Body of pancreas (tissue), 4 donors: Measurements from ENCODE around the gene OSBPL10. TPM values are rescaled to one million over a fixed set of nuclear protein-coding genes. Genes with fewer than 3 reads are reported as not detected.

Experiments used
- ATAC-seq: fragments of 150-250 bp; one replicate; pipeline ENCODE4 v1.9.1; 2016
- DNase-seq, 4 donors: peaks; one replicate each; pipeline ENCODE4 v3.0.0-alpha.2; 2019
- H3K27ac ChIP-seq, 4 donors: fragments of 200-600 bp; sonication (generic); 1 replicate in 3 of 4; 2 replicates in 1 of 4; pipeline versions ENCODE4 v1.5.1 to v1.6.1; 2016 to 2019; ENCODE audit warnings: mild to moderate bottlenecking in 1 of 4, mixed read lengths in 1 of 4, moderate library complexity in 1 of 4
- H3K27me3 ChIP-seq, 2 donors: fragments of 200-600 bp; sonication (generic); one replicate each; pipeline ENCODE4 v1.6.0; 2016; ENCODE audit warnings: mild to moderate bottlenecking in 1 of 2
- H3K36me3 ChIP-seq, 2 donors: fragments of 200-600 bp; sonication (generic); replicated peaks in 1 of 2; 2 replicates each; pipeline ENCODE4 v1.5.1; 2016; ENCODE audit warnings: low read depth in 2 of 2; ENCODE audit not compliant: insufficient read depth in 1 of 2
- H3K4me1 ChIP-seq: fragments of 200-600 bp; sonication (generic); one replicate; pipeline ENCODE4 v1.6.0; 2016
- H3K4me3 ChIP-seq, 2 donors: fragments of 200-600 bp; sonication (generic); 1 replicate in 1 of 2; 2 replicates in 1 of 2; pipeline ENCODE4 v1.5.1; 2016 to 2019
- H3K9me3 ChIP-seq, 3 donors: fragments of 200-600 bp; sonication (generic); 1 replicate in 2 of 3; 2 replicates in 1 of 3; pipeline ENCODE4 v1.5.1; 2016
- CTCF ChIP-seq, 7 experiments: fragments of 450-650 bp in 4 of 7; fragments of 200-600 bp in 3 of 7; sonication (generic) in 3 of 7; IDR thresholded peaks; one replicate each; pipeline ENCODE4 v1.5.1; 2016 to 2019; ENCODE audit warnings: antibody characterized with exemption in 7 of 7
- POLR2A ChIP-seq, 3 donors: fragments of 450-650 bp; IDR thresholded peaks; one replicate each; pipeline ENCODE4 v1.6.1; 2016; ENCODE audit warnings: antibody characterized with exemption in 3 of 3, mild to moderate bottlenecking in 2 of 3
- WGBS, 2 donors: methylation state at CpG; one replicate each; pipeline ENCODE4 v1.1.5; 2017; 5-methylcytosine and 5-hydroxymethylcytosine counted together
- intact Hi-C: fragments of 100-400 bp; cut with DNase I; formaldehyde crosslinking; loops from one replicate; pipeline ENCODE4 v1.15.1; 2023
- total RNA-seq, 2 donors: library from RNA; depleted of rRNA; stranded (reverse); fragments of >200 nt; gene quantifications; one replicate each; pipeline ENCODE4 v1.1.0, GENCODE V29; 2016

Gene OSBPL10
- total RNA-seq, 2 donors from 2014 or later: 3.4 to 27.0 TPM

- Histone ChIP-seq H3K36me3 (no peaks in the 10 kb centered on the region), H3K9me3 (peaks cover 0 to 6% (median 0%) of the 10 kb centered on the region in 3 donors), H3K4me1 (peaks cover 4% of the 10 kb centered on the region), H3K27ac (no peak overlapping the region), H3K4me3 (no peak overlapping the region), H3K27me3 (no peaks in the 10 kb centered on the region)
- ATAC-seq (no peak), DNase-seq (no peak)
- 58 to 59% methylated on average over 1 of the region's 1 CpG for WGBS, 2 donors
- intact Hi-C loops: no loop called here
- TF ChIP-seq CTCF (IDR thresholded peaks at IDR 0.05): no peak
- TF ChIP-seq POLR2A (IDR thresholded peaks at IDR 0.05): no peak
Observed at GRCh38 chr3:31920310-31920709, 60.8 kb downstream of the OSBPL10 start.

- DNase-seq (no peak), ATAC-seq (no peak)
- intact Hi-C loops: no loop called here
- H3K36me3 ChIP-seq: no peaks in the 10 kb centered on the region
- H3K27me3 ChIP-seq: no peaks in the 10 kb centered on the region
- H3K9me3 ChIP-seq: peaks cover 0 to 6% (median 0%) of the 10 kb centered on the region in 3 donors
- TF ChIP-seq POLR2A (IDR thresholded peaks at IDR 0.05) (no peak), CTCF (IDR thresholded peaks at IDR 0.05) (no peak)
- no peak overlapping the region for H3K4me3 ChIP-seq
- WGBS, 2 donors: 72% methylated on average over 2 of the region's 2 CpGs
- H3K4me1 ChIP-seq: peaks cover 4% of the 10 kb centered on the region
- H3K27ac ChIP-seq: no peak overlapping the region
Observed at GRCh38 chr3:31919528-31919927, 61.5 kb downstream of the OSBPL10 start.

- intact Hi-C loops: no loop called here
- peaks cover 0 to 6% (median 0%) of the 10 kb centered on the region in 3 donors for H3K9me3 ChIP-seq
- no peak for DNase-seq
- no peak for TF ChIP-seq CTCF (IDR thresholded peaks at IDR 0.05)
- no peak for TF ChIP-seq POLR2A (IDR thresholded peaks at IDR 0.05)
- H3K27me3 ChIP-seq: no peaks in the 10 kb centered on the region
- no peak overlapping the region for H3K4me3 ChIP-seq
- 81 to 88% methylated on average over 5 of the region's 5 CpGs for WGBS, 2 donors
- peaks cover 4% of the 10 kb centered on the region for H3K4me1 ChIP-seq
- no peaks in the 10 kb centered on the region for H3K36me3 ChIP-seq
- ATAC-seq: no peak
- H3K27ac ChIP-seq: no peak overlapping the region
Observed at GRCh38 chr3:31918179-31919150, 62.6 kb downstream of the OSBPL10 start.

- H3K36me3 ChIP-seq: no peaks in the 10 kb centered on the region
- no peak for DNase-seq
- H3K27ac ChIP-seq: no peak overlapping the region
- no peaks in the 10 kb centered on the region for H3K27me3 ChIP-seq
- intact Hi-C loops: no loop called here
- no peak for TF ChIP-seq POLR2A (IDR thresholded peaks at IDR 0.05)
- no peak for TF ChIP-seq CTCF (IDR thresholded peaks at IDR 0.05)
- H3K4me3 ChIP-seq: no peak overlapping the region
- H3K9me3 ChIP-seq: peaks cover 0 to 6% (median 0%) of the 10 kb centered on the region in 3 donors
- WGBS, 2 donors: 27 to 34% methylated on average over 3 of the region's 3 CpGs
- H3K4me1 ChIP-seq: peaks cover 4% of the 10 kb centered on the region
- no peak for ATAC-seq
Observed at GRCh38 chr3:31917303-31918005, 63.6 kb downstream of the OSBPL10 start.
